H9 (cell line): Measurements from ENCODE around the gene GNPDA1. TPM values are rescaled to one million over a fixed set of nuclear protein-coding genes. Genes with fewer than 3 reads are reported as not detected.

ENCODE experiments used
- DNase-seq: peaks from one replicate; pipeline ENCODE4 v3.0.0-alpha.2; 2017
- H2AFZ ChIP-seq: one replicate; pipeline ENCODE4 v1.6.1; 2013; ENCODE audit warnings: mild to moderate bottlenecking, low read length, control low read depth, moderate library complexity
- H2AK5ac ChIP-seq: 2 replicates; pipeline ENCODE4 v1.6.1; 2013; ENCODE audit warnings: low read length, control low read depth, mixed read lengths; ENCODE audit not compliant: insufficient read length
- H2BK120ac ChIP-seq: one replicate; pipeline ENCODE4 v1.6.1; 2013; ENCODE audit warnings: low read depth, mild to moderate bottlenecking, low read length, control low read depth, inconsistent platforms; ENCODE audit not compliant: poor library complexity, severe bottlenecking
- H2BK12ac ChIP-seq: 2 replicates; pipeline ENCODE4 v1.6.1; 2013; ENCODE audit warnings: low read length, control low read depth, mixed read lengths, low read depth; ENCODE audit not compliant: insufficient read length
- H2BK15ac ChIP-seq: 2 replicates; pipeline ENCODE4 v1.6.1; 2013; ENCODE audit warnings: low read depth, low read length, control low read depth
- H2BK20ac ChIP-seq: one replicate; pipeline ENCODE4 v1.6.1; 2013; ENCODE audit warnings: low read depth, mild to moderate bottlenecking, low read length, control low read depth, inconsistent platforms; ENCODE audit not compliant: poor library complexity, severe bottlenecking
- H2BK5ac ChIP-seq: 2 replicates; pipeline ENCODE4 v1.6.1; 2013; ENCODE audit warnings: low read length, control low read depth, mixed read lengths; ENCODE audit not compliant: insufficient read length
- H3K14ac ChIP-seq: 2 replicates; pipeline ENCODE4 v1.6.1; 2013; ENCODE audit warnings: low read length, control low read depth; ENCODE audit not compliant: insufficient read depth
- H3K18ac ChIP-seq: 2 replicates; pipeline ENCODE4 v1.6.1; 2013; ENCODE audit warnings: low read depth, mild to moderate bottlenecking, mixed read lengths, low read length, control low read depth; ENCODE audit not compliant: insufficient read length
- H3K23ac ChIP-seq: 2 replicates; pipeline ENCODE4 v1.6.1; 2013; ENCODE audit warnings: low read length, control low read depth, mixed read lengths, low read depth; ENCODE audit not compliant: insufficient read length
- H3K23me2 ChIP-seq: 2 replicates; pipeline ENCODE4 v1.6.1; 2013; ENCODE audit warnings: low read depth, mild to moderate bottlenecking, mixed read lengths, low read length, control low read depth; ENCODE audit not compliant: insufficient read length, poor library complexity, severe bottlenecking
- H3K27ac ChIP-seq: 2 replicates; pipeline ENCODE4 v1.5.1; 2013; ENCODE audit warnings: low read length, control low read depth, mixed read lengths, low read depth; ENCODE audit not compliant: insufficient read length
- H3K27me3 ChIP-seq: 2 replicates; pipeline ENCODE4 v1.6.1; 2013; ENCODE audit warnings: low read length, control low read depth, inconsistent platforms; ENCODE audit not compliant: insufficient read depth
- H3K4ac ChIP-seq: 2 replicates; pipeline ENCODE4 v1.6.1; 2013; ENCODE audit warnings: low read depth, mild to moderate bottlenecking, control low read depth, inconsistent platforms, low read length, moderate library complexity
- H3K4me1 ChIP-seq: 2 replicates; pipeline ENCODE4 v1.6.1; 2013; ENCODE audit warnings: low read length, control low read depth, inconsistent platforms; ENCODE audit not compliant: insufficient read depth
- H3K4me2 ChIP-seq: 2 replicates; pipeline ENCODE4 v1.6.1; 2013; ENCODE audit warnings: low read length, control low read depth, mixed read lengths; ENCODE audit not compliant: insufficient read length, insufficient read depth
- H3K56ac ChIP-seq: 2 replicates; pipeline ENCODE4 v1.6.1; 2013; ENCODE audit warnings: low read depth, mild to moderate bottlenecking, mixed read lengths, low read length, control low read depth; ENCODE audit not compliant: insufficient read length
- H3K79me1 ChIP-seq: 2 replicates; pipeline ENCODE4 v1.6.1; 2013; ENCODE audit warnings: low read depth, mild to moderate bottlenecking, moderate library complexity, low read length, control low read depth, inconsistent platforms; ENCODE audit not compliant: insufficient read depth, poor library complexity, severe bottlenecking
- H3K79me2 ChIP-seq: 2 replicates; pipeline ENCODE4 v1.6.1; 2013; ENCODE audit warnings: low read length, control low read depth, inconsistent platforms; ENCODE audit not compliant: insufficient read depth
- H3K9ac ChIP-seq: 2 replicates; pipeline ENCODE4 v1.6.1; 2013; ENCODE audit warnings: low read length, control low read depth, mixed read lengths; ENCODE audit not compliant: insufficient read length; ENCODE audit errors: extremely low read depth
- H3K9me3 ChIP-seq: one replicate; pipeline ENCODE4 v1.6.1; 2013; ENCODE audit warnings: low read depth, low read length, inconsistent platforms; ENCODE audit not compliant: control insufficient read depth
- H3T11ph ChIP-seq: one replicate; pipeline ENCODE4 v1.6.1; 2013; ENCODE audit warnings: mild to moderate bottlenecking, low read length, control low read depth, inconsistent platforms
- H4K20me1 ChIP-seq: one replicate; pipeline ENCODE4 v1.6.1; 2013; ENCODE audit not compliant: control insufficient read depth, insufficient read length, insufficient read depth
- H4K5ac ChIP-seq: 2 replicates; pipeline ENCODE4 v1.6.1; 2013; ENCODE audit warnings: low read depth, mild to moderate bottlenecking, mixed read lengths, low read length, control low read depth; ENCODE audit not compliant: insufficient read length
- H4K8ac ChIP-seq: replicated peaks from 2 replicates; pipeline ENCODE4 v1.6.1; 2013; ENCODE audit warnings: low read length, control low read depth, mixed read lengths, low read depth; ENCODE audit not compliant: insufficient read length
- H4K91ac ChIP-seq: 2 replicates; pipeline ENCODE4 v1.6.1; 2013; ENCODE audit warnings: low read depth, mild to moderate bottlenecking, moderate library complexity, mixed read lengths, low read length, control low read depth; ENCODE audit not compliant: insufficient read length
- H3K27ac Mint-ChIP-seq, 3 experiments: 2 replicates in 2 of 3; 3 replicates in 1 of 3; pipeline ENCODE4 v1.8.0; 2020 to 2021; ENCODE audit warnings: mixed read lengths in 3 of 3, mild to moderate bottlenecking in 1 of 3, moderate library complexity in 1 of 3
- H3K27me3 Mint-ChIP-seq: 2 replicates; pipeline ENCODE4 v1.8.0; 2021; ENCODE audit warnings: low read depth, mild to moderate bottlenecking, moderate library complexity, mixed read lengths
- H3K36me3 Mint-ChIP-seq, 3 experiments: 2 replicates in 2 of 3; 3 replicates in 1 of 3; pipeline ENCODE4 v1.8.0; 2020 to 2021; ENCODE audit warnings: low read depth in 3 of 3, mixed read lengths in 3 of 3; ENCODE audit not compliant: insufficient read depth in 1 of 3
- H3K4me1 Mint-ChIP-seq, 2 experiments: 2 replicates each; pipeline ENCODE4 v1.8.0; 2020; ENCODE audit warnings: mixed read lengths in 2 of 2
- H3K4me3 Mint-ChIP-seq, 2 experiments: 2 replicates in 1 of 2; 3 replicates in 1 of 2; pipeline ENCODE4 v1.8.0; 2020 to 2021; ENCODE audit warnings: mild to moderate bottlenecking in 2 of 2, mixed read lengths in 2 of 2, moderate library complexity in 1 of 2
- H3K9me3 Mint-ChIP-seq, 2 experiments: 2 replicates in 1 of 2; 3 replicates in 1 of 2; pipeline ENCODE4 v1.8.0; 2020; ENCODE audit warnings: mild to moderate bottlenecking in 2 of 2, mixed read lengths in 2 of 2, moderate library complexity in 1 of 2
- CTCF ChIP-seq: fragments of 200-600 bp; sonication (generic); conservative IDR thresholded peaks from 3 replicates; pipeline ENCODE4 v1.8.0; 2021; ENCODE audit warnings: antibody characterized with exemption, mild to moderate bottlenecking
- WGBS: extraction: QIAGEN DNeasy Blood & Tissue Kit; methylation state at CpG from one replicate; pipeline ENCODE4 v1.1.7; 2013; ENCODE audit warnings: missing lambda C conversion rate, low lambda C conversion rate, mixed read lengths; ENCODE audit not compliant: insufficient read length; ENCODE audit errors: extremely low coverage; 5-methylcytosine and 5-hydroxymethylcytosine counted together
- total RNA-seq: library from RNA; stranded (reverse); gene quantifications from 2 replicates; pipeline ENCODE4 v1.2.1, GENCODE V29; 2021

The GNPDA1 gene
- total RNA-seq, 1 experiment from 2014 or later = 66.8 TPM

GRCh38 chr5:142015781-142016533, 3.1 kb upstream of the GNPDA1 start:
- no peak overlapping the region for H3T11ph ChIP-seq
- no peaks in the 10 kb centered on the region; the same call in 1 of the 2 replicates for H3K4me1 ChIP-seq
- no peak overlapping the region for H3K4ac ChIP-seq
- H4K20me1 ChIP-seq = no peaks in the 10 kb centered on the region
- H3K79me2 ChIP-seq = no peaks in the 10 kb centered on the region
- peak overlapping the region; percentile 15; the same call in 1 of the 2 replicates for H2BK15ac ChIP-seq
- no peak overlapping the region for H4K8ac ChIP-seq
- H3K9me3 ChIP-seq = no peaks in the 10 kb centered on the region
- H2BK20ac ChIP-seq = no peak overlapping the region
- no peak overlapping the region for H3K14ac ChIP-seq
- H4K91ac ChIP-seq = no peak overlapping the region
- no peak overlapping the region for H3K27ac ChIP-seq
- H3K79me1 ChIP-seq = no peaks in the 10 kb centered on the region
- H3K27ac Mint-ChIP-seq = peak overlapping the region in 1 of 3 experiments; percentile 37; a peak in 2 of 7 replicates
- H3K27me3 ChIP-seq = no peaks in the 10 kb centered on the region
- no peak overlapping the region for H2BK120ac ChIP-seq
- TF ChIP-seq CTCF = no peak
- H2AFZ ChIP-seq = no peak overlapping the region
- no peak overlapping the region for H3K56ac ChIP-seq
- H3K23me2 ChIP-seq = peaks cover 8% of the 10 kb centered on the region
- peaks cover 8 to 11% of the 10 kb centered on the region in 2 experiments for H3K4me1 Mint-ChIP-seq
- peaks cover 0 to 11% (median 6%) of the 10 kb centered on the region in 3 experiments; a peak in 5 of 7 replicates for H3K36me3 Mint-ChIP-seq
- no peak overlapping the region for H2BK5ac ChIP-seq
- H3K27me3 Mint-ChIP-seq = no peaks in the 10 kb centered on the region; the same call in 1 of the 2 replicates
- no peak overlapping the region for H3K18ac ChIP-seq
- H3K9ac ChIP-seq = no peak overlapping the region
- no peak overlapping the region for H3K4me2 ChIP-seq
- H4K5ac ChIP-seq = no peak overlapping the region
- no peak overlapping the region for H2AK5ac ChIP-seq
- no peak overlapping the region for H3K23ac ChIP-seq
- peak overlapping the region; percentile 20 for H2BK12ac ChIP-seq
- peaks cover 7 to 11% of the 10 kb centered on the region in 2 experiments; a peak in 4 of 5 replicates for H3K9me3 Mint-ChIP-seq
- H3K4me3 Mint-ChIP-seq = no peak overlapping the region; a peak in 1 of 5 replicates
- WGBS = no CpG with 5 or more reads among the region's 6 CpGs
- no peak for DNase-seq
